Uterus (tissue), 2 donors: ENCODE data around the gene HIGD1A.

Experiments
- CTCF ChIP-seq, 4 experiments: fragments of 200-600 bp in 2 of 4; fragments of 450-650 bp in 2 of 4; sonication (generic) in 2 of 4; IDR thresholded peaks; one replicate each; pipeline ENCODE4 v1.5.1; 2016 to 2019; ENCODE audit warnings: antibody characterized with exemption in 4 of 4, mild to moderate bottlenecking in 2 of 4, moderate library complexity in 1 of 4
- POLR2A ChIP-seq, 2 donors: fragments of 450-650 bp; IDR thresholded peaks; one replicate each; pipeline ENCODE4 v1.6.1; 2016; ENCODE audit warnings: antibody characterized with exemption in 2 of 2, mild to moderate bottlenecking in 1 of 2, moderate library complexity in 1 of 2

- no peak for TF ChIP-seq CTCF (IDR thresholded peaks at IDR 0.05)
- TF ChIP-seq POLR2A (IDR thresholded peaks at IDR 0.05) = no peak
Measured at GRCh38 chr3:42829083-42829627, 24.9 kb upstream of the HIGD1A start.
